GM18858 (cell line): ENCODE data around the gene ADGRA1.
"Not testable (repeated sequence)": the region's sequence is repeated elsewhere in the genome, so short reads cannot be mapped to it uniquely, and the experiment has no call there.

ENCODE experiments used
- ATAC-seq: cut with Tn5 transposase; IDR thresholded peaks from one replicate; pipeline ENCODE4 v1.9.1; 2021; ENCODE audit not compliant: unreplicated experiment

The ADGRA1 gene

GRCh38 chr10:133175624-133176023 is 87.9 kb downstream of the ADGRA1 start:
- not testable (repeated sequence) for ATAC-seq

DNA sequence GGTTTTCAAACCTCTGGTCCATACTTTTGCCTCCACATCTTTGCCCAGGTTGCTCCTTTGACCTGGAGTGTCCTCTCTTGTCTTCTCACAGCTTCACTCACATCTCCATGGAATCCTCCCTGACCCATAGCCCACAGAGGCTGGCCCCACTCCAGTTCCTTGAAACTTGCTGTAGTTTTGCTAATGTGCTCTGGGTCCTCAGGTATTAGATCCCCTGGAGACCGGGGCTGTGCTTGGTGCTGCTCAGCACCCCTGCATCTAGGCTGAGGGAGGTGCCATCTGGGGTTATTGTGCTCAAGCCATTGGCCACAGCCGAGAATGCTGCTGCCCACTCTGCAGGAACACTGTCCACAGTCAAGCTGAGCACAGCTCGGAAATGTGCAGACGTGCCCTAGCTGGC is 88.8 kb downstream of the ADGRA1 start:
- ATAC-seq, result no peak

DNA sequence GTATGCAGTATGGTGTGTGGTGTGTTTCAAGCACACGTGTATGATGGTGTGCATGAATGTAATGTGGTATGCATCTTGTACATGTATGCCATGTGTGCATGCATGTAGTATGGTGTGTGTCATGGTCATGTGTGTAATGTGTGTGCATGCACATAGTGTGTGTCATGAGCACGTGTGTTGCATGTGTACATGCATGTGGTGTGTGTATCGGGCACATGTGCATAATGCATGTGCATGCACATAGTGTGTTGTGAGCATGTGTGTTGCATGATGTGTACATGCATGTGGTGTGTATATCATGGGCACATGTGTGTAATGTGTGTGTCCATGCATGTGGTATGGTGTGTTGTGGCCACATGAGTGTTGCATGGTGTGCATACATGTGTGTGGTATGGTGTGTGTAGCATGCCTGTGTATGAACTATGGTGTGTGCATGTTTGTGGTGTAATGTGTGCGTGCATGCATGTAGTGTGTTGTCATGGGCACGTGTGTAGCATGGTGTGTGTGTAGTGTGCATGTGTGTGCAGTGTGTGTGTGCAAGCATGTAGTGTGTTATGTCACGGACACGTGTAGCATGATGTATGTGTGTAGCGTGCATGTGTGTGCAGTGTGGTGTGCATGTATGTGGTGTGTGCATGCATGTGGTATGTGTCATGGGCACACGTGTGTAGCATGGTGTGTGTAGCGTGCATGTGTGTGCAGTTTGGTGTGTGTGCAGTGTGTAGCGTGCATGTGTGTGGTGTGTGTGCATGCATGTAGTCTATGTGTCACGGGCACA is 89.8 kb downstream of the ADGRA1 start:
- no peak for ATAC-seq

GRCh38 chr10:133178357-133179127 is 90.8 kb downstream of the ADGRA1 start:
- ATAC-seq, result no peak

DNA sequence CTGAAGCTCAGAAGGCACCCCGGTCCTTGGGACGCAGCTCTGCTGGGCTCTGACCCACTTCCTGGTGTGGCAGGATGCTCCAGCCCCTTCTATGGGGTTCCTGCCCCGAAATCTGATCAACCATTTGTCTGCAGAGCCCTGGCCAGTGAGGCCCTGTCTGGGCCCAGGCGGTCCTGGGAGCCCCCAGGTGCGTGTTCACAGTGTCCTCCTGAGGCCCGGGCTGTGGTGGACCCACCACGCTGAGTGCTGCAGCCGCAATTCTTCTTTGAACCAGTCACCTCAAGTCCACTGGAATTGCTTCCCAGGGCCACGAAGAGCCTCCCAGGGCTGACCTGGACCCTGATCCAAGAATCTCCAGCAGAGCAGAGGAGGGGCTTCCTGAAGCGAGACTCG is 91.4 kb downstream of the ADGRA1 start:
- ATAC-seq, result no peak

- ATAC-seq, result no peak
Observed at GRCh38 chr10:133179651-133180050, 91.9 kb downstream of the ADGRA1 start.

GRCh38 chr10:133180192-133180964 is 92.7 kb downstream of the ADGRA1 start:
- no peak for ATAC-seq

DNA sequence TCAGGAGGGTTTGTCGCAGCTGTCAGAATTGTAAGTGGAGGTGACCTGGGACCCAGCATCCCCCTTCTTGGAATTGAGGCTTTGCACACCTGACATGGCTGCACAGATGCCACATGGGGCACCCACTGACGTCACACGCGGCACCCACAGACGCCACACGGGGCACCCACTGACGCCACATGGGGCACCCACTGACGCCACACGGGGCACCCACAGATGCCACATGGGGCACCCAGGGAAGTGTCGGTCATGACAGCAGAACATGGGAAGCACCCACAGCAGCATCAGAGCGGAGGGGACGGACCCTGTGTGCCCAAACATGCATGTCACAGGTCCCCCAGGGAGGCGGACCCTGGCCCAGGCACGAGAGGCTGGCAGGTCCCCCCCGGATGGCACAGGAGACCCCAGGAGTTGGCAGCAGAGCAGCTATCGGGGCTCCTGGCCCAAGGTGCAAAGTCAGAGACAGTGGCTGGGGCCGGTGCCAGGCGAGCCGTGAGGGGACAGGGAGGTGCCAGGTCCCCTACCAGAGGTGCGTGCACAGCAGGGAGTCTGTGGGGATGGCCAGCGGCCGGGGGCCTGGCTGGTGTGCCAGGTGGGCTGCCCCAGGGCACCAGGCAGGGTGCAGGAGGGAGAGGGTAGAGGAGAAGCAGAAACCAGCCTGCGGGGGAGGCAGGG is 93.4 kb downstream of the ADGRA1 start:
- ATAC-seq, result no peak
